HT-29 (cell line): ENCODE measurements around the gene SLC47A2. TPM values are rescaled to one million over a fixed set of nuclear protein-coding genes. Genes with fewer than 3 reads are reported as not detected.

Experiments used
- DNase-seq: peaks from one replicate; pipeline ENCODE4 v3.0.0-alpha.2; 2015; ENCODE audit warnings: low spot score
- total RNA-seq: library from RNA; depleted of rRNA; stranded (reverse); fragments of >200 nt; shearing (Covaris generic); gene quantifications from 2 replicates; pipeline ENCODE4 v1.2.3, GENCODE V29; 2014

The SLC47A2 gene
- total RNA-seq, 1 experiment from 2014 or later = 0.05 TPM

DNA sequence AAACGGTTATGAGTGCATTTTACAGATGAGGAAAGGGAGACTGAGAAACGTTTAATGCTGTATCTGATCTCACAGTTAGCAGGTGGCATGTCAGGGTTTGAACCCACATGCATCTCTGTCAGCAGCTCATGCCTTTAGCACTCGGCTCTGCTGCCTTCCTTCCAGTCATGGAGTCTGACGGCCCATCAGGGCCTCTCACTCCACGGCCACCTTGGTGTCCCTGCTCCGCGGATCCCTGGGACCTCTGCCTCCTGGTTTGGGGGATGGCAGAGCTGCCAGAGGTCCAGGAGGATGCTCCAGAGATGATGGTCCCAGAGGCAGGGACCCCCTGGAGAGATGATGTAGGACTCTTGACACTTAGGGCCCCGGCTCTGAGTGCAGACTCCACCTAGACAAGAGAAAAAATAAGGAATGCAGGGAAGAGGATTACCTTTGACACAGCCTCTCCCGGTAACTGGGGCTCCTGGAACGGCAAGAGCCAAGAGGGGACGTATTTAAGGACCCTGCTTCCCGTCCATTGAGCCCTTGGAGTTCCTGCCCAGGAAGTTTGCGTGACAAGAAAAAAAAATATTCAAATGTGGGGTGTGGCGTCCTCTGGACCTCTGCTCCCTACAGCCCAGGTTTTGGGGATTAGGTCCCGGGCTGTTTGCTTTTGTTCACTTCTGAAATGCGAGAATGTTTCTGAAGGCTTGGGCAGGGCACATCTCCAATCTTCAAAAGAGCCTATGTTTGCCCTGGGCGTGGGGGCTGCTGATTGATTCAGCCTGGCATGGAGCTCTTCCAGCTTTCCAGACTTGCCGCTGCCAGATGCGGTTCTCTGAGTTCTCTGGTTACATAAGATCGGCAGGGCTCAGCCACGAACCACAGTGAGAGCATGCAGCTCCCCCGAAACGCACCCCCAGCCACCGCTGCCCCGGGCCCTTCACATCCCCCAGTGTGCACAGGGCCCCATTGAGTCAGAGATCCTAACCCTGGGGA lies 31.7 kb upstream of the SLC47A2 start, which contains the start of gene ALDH3A1:
ALDH3A1 (minus strand) TSS at position 470 of the 978 bp plus-strand sequence. CDS start 3,169 bp downstream, outside the sequence.
- DNase-seq = peak; percentile 60

DNA sequence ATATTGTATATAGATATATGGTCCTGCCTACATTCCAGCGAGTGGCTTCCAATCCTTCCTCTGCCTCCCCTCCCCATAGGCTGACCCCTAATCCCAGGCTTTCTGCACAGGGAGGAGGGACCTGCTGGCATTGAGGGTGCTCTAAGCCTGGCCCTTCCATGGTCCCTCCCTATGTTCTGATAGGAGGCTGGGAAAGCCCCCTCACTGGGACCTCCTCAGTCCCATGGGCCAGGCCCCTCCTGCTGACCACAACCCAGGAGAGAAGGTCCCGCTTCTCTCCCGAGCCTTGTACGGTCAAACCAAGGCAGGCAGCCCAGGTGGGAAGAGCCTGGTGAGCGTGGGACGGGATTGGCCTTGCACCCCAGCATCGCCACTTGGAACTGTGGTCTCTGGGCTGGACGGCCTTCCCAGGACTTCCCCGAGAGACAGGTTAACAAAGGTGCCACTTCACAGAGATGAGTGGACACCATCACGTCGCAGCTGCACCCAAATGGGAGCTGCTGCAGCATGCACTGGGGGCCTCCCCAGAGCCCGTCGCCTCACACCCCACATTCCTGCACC lies 30.9 kb upstream of the SLC47A2 start:
- no peak for DNase-seq

DNA sequence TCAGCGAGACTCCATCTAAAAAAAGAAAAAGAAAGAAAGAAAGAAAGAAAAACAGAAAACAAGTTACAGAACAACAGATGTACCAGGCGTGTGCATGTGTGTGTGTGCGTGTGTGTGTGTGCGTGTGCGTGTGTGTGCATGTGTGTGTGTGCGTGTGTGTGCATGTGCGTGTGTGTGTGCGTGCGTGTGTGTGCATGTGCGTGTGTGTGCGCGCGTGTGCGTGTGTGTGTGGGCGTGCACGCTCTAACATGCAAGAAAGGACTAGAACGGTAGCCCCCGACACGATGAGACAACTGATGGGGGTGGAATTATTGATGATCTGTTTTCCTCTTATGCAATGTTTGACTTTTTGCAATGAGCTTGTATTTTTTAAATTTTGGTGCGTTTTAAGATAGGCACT lies 30.1 kb upstream of the SLC47A2 start:
- DNase-seq = no peak

DNA sequence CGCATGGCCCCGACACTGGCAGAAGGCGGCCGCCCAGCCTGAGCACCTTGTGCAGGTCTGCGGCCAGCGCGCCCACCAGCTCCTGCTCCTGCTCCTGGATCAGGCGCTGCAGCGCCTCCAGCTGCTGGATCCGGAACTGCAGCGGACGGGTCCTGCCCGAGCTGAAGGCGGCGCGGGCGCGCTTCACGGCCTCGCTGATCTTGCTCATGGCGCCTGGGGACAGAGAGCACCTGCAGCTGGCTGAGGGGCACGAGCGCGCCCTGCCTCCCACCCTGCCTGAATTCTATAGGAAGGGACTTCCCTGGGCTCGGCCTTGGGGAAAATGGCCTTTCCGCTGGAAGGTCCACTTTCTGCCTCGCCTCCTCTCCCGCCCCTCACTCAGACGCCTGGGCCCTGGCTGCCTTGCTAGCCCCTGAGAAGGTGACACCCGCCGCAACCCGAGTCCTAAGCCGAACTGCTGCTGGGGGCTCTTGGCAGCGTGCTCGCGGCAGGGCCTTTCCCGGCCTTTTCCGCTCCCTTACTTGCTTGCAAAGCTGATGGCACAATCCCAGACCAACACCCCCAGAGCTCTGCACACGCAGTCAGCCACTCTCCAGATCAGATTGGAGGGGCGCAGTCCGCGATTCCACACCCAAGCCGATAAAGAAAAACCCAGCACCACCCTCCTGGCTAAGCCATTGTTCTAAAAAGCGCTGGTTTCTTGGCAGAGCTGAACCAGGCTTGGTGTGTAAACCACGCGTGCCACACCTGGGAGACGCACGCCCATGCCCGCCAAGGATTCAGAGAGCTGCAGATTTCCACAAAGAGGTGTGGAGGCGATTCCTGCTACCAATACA lies 28.8 kb upstream of the SLC47A2 start:
- peak; percentile 86 for DNase-seq

DNA sequence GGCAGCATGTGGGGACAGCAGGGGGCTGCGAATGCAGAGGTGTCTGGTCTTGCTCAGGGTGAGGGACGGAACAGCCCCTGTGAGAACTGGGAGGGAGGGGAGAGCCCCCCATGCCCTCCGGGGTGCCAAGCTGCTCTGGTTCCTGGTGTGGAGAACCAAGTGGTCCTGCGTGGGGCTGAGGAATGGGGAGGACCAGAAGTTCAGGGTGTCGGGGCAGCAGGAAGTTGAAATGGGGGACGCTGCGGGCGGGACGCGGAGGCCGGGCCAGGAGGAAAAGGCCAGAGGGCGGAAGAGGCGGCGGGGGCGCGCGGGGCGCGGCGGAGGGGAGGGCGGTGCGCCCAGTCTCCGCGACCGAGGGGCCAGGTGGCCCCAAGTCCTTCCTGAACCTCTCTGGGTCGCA lies 28.1 kb upstream of the SLC47A2 start:
- no peak for DNase-seq

DNA sequence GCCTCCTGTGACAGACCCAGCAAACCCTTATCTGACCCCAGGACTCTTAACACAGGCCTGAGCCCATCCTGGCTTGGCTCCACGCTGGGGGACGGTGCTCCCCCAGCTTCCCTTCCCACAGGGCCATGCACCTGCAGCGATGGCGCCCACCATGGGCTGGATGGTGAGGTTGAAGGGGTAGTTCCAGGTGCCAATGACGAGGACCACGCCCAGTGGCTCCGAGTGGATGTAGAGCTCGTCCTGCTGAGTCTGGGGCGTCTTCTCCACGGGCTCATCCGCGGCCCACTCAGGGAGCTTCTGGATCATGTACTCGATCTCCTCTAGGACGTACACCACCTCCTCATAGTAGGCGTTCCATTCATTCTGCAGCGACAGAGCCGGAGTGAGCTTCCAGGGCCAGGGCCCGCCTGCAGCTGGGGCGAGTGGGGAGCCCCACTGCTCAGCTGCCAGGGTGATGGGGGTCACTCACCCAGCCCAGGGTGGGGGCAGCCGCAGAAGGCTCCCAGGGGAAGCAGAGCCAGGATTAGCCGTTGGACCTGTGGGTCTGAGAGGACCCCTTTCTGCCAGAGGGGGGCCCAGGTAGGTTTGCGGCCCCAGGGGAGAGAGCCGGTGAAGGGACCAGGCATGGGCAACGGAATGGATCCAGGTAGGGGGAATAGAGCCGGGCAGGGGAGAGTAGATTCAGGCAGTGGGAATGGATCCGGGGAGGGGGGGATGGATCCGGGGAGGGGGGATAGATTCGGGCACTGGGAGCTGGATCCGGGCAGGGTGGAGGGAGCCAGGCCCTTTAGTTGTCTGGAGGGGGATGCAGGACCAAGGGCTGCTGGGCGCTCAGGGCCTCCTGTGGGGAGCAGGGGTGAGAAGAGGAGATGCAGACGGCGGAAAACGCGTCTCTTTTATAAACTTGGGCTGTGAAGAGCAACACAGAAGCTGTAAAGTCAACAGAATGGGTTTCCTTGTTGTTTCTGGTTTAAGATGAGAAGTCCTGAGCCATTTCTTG lies 27.0 kb upstream of the SLC47A2 start:
- DNase-seq = no peak

DNA sequence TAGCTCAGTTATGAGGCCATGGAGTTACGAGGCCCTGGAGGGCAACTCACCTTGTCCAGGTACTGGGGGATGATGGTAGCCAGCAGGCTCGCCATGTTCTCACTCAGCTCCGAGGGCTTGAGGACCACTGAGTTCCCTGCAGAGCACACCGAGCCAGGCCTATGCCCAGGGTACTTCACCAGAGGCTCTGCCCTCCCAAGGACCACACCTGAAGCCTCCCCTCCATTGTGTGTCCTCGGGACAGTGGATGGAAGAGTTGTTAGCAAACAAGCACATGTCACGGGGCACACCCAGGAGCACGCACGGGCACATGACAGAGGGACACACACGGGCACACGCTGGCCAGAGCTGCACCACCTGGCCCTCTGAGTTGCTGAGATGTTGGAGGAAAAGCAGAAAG lies 26.1 kb upstream of the SLC47A2 start:
- DNase-seq = no peak

DNA sequence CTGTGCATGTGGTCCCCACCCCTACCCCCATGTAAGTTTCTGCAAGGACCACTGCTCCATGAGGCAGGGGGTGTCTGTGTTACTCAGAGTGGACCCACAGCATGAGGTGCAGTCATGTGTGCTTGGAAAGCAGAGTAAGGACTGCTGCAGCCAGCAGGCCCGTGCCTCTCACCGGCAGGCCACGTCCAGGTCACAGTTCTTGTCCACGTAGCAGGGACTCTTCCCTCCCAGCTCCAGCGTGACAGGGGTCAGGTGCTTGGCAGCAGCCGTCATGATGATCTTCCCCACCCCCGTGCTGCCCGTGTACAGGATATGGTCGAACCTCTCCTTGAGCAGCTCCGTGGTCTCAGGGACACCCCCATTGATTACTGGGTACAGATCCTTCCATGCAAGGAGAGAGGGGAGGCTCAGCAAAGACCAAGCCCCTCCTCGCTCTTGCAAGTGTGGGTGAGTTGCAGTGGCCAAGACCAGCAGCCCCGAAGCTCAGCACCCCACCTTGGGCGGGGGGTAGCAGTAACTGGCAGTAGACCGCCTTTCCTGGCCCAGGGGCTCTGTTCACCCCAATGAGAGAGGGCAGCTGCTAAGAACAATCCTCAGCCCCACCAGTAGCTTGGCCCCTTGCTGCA lies 25.6 kb upstream of the SLC47A2 start:
- DNase-seq = no peak

DNA sequence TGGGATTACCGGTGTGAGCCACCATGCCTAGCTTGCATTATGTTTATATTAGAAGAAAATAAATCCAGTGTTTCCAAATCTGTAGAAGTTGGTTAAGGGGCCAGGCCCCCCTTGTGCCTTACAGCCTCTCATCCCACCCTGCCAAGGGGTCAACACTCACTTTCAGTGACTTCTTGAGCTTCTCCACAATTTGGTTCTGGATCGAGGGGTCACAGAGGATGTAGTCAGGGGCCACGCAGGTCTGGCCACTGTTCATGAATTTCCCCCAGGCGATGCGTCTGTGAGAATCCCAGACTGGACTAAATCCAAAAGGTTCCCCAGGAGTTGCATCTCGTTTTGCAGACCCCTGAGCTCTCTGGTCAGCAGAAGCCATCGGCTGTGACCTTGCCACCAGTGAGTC lies 24.5 kb upstream of the SLC47A2 start:
- DNase-seq = no peak

DNA sequence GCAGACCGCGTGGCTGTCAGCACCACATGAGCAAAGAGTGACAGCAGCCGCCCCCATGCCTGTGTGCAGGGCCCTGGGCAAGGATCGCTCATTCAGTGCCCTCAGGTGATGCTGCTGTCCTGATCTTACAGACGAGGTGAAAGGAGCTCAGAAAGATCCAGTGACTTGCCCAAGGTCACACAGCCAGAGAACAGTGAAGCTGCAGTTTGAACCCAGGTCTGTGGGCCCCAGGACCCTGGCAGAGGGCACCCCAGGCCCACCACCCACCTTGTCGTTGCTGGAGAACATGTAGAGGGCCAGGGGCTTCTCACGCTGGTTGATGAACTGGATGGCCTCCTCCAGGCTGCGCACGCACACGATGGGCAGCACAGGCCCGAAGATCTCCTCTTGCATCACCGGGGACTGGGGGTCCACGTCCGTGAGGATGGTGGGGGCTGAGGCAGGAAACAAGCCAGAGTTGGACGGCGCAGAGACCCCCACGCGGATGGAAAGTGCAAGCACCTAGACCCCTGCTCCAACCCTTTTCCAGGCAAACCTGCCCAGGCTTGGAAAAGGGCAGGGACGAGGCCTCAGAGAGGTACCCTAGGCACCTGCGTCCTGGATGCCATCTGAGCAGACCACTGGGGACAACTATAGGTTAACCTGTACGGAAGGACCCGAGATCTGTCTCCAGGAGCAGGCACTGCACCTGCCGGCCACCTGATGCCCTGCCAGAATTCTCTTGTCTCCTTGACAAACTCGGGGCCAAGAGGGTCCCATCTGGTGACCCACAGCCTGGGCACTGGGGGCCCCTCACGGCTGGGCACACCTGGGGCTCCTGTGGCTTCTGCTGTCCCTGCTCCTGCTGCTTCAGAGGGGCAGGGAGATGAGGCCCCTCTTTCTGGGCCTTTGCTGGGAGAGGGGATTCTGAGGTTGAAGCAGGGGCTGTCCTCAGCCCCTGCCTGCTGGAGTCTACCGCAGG lies 23.1 kb upstream of the SLC47A2 start:
- no peak for DNase-seq

DNA sequence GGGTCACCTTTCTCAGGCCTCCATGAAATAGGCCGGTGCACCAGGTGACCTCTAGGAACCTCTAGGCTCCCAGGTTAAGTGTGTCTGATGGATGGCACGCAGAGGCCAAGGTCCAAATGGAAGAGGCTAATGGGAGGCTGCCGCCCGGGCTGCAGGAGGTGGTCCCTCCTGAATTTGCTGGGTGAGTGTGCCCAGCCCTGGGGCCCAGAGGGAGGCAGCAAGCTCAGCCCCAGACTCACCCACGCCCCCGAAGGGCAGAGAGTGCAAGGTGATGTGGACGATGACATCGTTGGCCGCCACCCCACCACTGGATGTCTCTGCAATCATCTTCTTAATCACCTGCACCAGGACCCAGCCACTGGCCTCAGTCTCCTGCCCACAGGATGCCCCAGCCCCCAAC lies 22.4 kb upstream of the SLC47A2 start:
- DNase-seq = no peak

DNA sequence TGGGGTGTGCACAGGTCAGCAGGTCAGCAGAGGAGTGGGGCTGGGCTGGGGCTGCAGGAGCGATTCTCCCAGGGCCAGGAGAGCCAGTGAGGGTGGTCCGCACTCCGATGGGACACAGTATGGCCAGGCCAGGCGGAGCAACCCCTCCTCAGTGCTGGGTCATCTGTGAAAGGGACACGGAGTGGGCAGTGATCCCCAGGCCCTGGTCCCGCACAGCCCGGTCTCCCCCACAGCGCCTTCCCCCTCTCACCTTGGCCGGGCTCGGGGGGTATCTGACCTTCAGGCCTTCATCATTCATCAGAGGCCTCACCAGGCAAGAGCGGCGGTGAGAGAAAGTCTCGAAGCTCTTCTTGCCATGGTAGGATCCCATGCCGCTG lies 21.7 kb upstream of the SLC47A2 start:
- DNase-seq = no peak

DNA sequence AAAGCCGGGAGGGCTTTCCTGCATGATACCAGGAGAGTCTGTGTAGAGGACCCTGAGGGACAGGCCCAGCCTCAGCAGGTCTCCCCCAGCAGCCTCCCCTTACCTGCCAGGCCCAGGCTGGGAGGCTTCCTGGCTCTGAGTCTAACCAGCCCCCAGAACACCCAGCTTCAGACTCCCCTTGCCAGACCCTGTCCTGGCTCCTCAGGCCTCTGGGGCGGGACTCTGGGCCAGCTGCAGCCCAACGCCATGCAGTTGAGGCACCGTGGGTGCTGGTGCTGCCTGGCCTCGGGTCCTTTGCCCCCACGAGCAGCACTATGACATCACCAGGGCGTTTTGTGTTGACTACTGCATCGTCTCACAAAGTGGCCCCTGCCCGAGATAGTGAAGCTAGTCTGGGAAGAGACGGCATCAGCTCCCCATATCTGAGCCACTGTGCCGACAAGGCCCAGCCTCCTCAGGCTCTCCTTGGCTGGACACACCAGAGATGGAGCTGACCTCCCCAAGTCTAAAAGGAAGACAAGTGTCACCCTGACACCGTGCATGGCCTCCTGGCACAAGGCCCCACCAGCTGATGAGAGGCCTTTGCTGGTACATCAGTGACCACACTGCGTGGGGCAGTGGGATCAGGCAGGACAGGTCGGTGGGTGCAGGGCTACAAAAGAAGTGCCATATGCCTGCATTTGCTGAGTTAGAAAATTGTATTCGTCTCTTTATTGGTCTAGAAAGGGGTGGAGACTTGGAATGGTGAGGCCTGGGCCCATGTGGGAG lies 21.1 kb upstream of the SLC47A2 start:
- DNase-seq = no peak

DNA sequence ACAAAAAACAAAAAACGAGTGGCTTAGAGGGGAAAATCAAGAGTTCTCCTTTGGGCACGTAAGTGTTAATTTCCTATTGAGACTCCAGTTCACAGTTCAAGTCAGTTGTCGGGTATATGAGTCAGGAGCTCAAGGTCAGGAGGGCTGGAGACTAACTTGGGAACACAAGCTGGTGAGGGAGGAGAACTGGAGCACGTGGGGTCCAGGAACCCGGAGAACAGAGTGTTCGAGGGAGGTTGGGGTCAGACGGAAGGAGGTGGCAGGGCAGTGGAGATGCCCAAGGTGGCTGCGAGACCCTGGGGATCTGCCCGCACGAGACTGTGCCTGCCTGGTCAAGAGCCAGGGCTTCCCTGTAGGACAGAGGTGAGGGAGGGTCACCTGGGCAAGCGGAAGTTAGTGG lies 19.7 kb upstream of the SLC47A2 start:
- DNase-seq = no peak

DNA sequence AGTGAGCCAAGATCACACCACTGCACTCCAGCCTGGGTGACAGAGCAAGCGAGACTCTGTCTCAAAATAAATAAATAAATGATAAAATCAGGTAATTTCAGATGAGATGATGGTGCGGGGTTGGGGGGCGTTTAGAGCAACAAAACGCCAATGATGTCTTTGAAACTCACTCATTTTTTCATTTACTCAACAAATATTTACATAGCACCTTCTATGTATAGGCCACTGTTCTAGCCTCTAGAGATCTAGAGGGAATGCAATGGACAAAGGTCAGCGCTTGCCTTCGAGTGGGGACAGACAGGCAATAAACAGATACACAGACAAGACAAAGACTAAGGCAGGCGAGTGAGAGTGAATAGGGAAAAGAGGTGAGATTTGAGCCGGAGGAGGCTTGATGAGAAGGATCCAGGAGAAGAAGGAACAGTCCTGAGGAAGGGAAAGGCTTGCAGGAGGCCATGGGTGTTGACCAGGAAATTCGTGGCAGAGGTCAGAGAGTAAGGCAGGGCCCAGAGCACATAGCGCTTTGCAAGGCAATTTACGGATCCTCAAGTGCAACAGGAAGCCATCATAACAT lies 17.7 kb upstream of the SLC47A2 start:
- DNase-seq = no peak

DNA sequence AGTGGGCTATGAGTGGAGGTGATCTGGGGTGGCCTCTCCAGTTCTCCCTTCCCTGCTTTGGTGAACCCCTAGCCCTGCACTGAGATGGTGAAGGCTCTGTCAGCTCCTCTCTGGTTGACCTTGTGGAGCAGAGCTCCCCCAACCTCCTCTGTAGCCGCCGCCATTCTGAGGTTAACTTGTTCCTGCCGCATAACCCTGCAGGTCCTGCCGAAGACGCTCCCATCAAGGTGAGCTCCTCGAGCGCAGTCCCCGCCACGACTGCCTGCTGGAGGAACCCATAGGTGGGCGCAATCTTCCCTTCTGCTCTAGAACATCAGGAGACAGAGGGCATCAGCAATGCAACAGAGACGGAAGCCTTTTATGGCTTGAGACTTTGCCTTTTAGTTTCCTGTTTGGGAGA lies 15.2 kb upstream of the SLC47A2 start:
- DNase-seq = no peak

DNA sequence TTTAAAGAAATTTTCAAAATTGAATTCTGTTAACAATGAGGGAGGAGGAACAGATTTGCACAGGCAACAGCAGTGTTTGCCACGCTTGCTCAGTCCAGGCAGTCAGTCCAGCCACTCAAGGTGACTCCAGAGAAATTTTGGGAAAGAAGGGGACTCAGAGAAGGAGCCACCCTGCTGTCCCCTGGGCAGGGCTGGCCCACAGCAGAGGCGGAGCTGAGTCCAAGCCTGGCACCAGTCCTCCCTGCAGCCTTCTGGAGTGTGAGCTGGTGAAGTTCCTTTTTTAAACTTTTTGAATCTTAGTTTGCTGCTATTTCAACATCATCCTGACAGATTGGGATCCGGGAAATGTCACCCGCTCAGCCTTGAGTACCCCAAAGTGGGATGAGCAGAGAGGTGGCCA lies 14.5 kb upstream of the SLC47A2 start:
- DNase-seq = no peak

DNA sequence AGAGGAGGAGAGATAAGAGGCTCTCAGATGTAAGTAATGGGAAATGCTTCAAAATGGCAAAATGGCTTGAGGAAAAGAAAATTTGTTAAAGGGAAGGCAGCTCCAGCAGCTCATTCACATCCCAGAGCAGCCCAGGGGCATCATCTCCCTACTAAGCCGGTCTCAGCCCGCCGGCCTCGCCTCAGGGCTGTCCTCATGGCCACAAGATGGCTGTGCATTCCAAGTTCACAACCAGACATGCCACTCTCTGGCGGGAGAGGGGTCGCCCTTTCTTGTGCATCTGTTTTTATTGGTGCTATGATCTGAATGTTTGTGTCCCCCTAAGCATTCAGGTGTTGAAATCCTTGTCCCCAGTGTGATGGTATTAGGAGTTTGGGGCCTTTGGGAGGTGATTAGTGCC lies 13.5 kb upstream of the SLC47A2 start:
- no peak for DNase-seq
